ENCODE results near the gene DGKI.

DNA sequence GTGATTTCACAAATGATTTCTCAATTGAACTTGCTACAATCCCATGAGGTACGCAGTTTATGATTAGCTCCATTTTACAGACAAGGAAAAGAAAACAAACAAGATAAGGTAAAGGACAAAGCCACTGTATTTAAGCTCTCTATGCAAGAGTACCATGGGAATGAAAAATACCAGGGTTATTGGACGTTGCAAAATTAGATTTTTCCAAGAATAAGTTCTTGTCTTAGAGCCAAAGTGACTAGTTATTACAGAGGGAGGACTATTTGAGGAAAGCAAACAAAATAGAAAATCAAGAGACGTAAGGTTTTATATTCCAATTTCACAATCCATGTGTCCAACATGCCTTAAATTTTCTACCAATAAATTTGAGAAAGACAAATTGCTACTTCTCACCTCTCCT, 405.3 kb downstream of the DGKI start:
- TF ChIP-seq CTCF (IDR thresholded peaks at IDR 0.05) (no peak), REST (IDR thresholded peaks at IDR 0.05; ENCODE audit: insufficient read depth in 1 of 2, low read depth in 2 of 2, low read length in 1 of 2) (no peak)
